HG02588 (cell line): Measurements from ENCODE around the gene CWC25.
"Not testable (repeated sequence)": the region's sequence is repeated elsewhere in the genome, so short reads cannot be mapped to it uniquely, and the experiment has no call there.

Source experiments
- ATAC-seq: cut with Tn5 transposase; IDR thresholded peaks from one replicate; pipeline ENCODE4 v1.9.1; 2021; ENCODE audit warnings: mild to moderate bottlenecking, moderate library complexity; ENCODE audit not compliant: unreplicated experiment

The CWC25 gene

DNA sequence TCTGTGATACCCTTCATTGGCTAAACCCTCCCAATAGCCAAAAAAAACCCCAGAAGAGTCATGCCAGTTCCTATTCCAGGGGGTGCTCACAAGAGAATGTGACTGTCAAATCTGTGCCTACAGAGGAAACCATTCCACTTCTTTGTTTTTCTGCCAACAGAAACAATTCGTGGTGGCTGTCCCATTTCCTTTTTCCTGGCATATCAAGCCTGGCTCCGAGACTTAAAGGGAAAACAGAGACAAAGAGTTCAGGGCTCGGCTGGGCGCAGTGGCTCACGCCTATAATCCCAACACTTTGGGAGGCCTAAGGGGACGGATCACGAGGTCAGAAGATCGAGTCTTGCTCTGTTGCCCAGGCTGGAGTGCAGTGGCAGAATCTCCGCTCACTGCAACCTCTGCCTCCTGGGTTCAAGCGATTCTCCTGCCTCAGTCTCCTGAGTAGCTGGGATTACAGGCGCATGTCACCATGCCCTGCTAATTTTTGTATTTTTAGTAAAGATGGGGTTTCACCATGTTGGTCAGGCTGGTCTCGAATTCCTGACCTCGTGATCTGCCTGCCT is 34.9 kb downstream of the CWC25 start:
- not testable (repeated sequence) for ATAC-seq

DNA sequence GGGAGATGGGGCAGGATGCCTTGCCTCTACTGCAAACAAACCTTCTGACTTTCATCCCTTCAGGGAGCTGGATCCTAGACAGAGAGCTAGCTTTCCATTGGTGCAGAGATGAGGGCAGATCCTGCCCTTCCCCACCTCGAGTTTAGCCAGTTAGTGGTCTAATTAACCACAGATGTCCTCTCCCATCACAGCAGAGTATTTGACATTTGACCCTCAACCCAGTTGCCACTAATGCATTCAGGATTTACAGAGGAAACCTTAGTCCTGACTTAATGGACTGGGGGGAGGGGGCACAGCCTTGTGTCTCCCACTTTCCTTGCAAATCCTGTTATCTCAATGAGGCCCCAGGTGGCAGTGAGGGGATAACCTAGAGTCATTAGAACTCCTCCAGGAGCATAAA is 35.9 kb downstream of the CWC25 start:
- ATAC-seq: no peak

DNA sequence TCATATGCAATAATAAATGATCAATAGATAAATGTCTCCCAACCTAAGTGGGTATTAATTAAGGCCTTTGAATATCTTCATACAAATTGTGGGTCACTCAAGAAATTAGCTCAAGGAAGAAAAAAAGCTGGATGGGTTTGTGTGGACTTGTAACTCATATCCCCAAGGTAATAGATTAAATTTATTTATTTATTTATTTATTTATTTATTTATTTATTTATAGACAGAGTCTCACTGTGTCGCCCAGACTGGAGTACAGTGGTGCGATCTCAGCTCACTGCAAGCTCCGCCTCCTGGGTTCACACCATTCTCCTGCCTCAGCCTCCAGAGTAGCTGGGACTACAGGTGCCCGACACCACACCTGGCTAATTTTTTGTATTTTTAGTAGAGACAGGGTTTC is 37.1 kb downstream of the CWC25 start:
- ATAC-seq: not testable (repeated sequence)

DNA sequence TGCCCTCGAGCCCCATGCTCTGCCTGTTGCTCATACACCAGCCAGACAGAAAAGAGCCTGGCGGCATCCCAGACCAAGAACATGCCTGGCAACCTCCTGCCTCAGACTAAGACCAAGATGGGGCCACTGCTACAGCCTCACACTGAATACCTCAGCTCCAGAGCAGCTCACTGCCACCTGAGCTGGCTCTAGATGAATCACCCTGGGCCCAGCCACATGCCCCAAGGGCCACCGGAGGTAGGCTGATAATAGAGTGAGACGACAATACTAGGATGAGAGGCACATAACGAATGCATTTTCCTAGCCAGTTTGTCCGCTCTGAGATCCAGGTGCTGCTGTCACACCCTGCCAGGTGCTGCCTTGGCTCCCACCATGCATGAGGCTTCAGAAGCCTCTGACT is 38.7 kb downstream of the CWC25 start:
- no peak for ATAC-seq

DNA sequence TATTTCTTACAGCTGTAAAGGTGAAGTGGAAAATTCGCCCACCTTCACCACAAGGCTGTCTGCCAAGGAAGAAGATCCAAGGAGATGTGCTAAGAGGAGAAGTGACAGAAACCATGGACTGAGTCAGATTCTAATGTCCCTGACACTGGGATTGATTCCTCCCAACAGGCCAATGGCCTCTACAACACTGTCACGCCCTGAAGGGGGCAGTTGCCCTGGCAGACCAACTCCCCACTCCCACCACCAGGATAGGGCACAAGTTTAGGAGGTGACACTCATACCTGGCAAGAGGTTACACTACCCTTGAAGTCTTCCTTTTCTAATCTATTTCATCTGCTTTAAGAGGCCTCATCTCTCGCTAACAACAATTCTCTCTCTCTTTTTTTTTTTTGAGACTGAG is 41.9 kb downstream of the CWC25 start:
- no peak for ATAC-seq

DNA sequence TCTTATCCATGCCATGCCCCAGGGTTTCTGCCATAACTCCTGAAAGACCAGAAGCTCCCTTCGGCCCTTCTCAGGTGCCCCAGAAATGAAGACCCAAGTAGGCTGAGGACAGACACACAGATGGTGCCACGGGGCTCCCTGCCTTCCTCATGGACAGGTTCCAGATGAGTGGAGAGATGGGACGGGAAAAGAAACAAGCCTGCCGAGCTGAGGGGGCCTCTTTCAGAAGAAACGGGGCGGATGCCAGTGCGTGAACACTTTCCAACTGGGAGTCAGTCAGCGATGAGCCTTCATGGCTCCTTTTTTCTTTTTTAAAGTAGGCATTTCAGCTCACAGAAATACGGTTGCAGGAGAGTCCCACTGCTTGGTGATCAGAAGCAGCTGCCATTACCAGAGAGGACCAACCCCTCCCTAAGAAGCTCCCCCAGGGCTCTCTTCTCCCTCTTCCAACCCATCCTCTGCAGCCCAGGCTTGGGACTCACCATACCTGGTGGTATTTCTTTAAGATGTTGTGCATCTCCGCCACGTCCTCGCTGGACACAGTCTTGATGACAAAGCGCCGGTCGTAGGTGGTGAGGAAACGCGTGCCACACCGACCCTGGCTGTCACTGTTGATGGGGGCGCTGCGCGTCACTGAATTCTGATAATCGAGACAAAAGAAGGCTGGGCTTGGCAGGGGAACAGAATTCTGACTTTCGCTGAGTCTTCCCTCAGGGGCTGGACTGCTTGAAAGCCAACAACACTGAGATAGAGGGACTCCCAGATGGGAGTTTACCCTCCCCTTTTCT is 45.0 kb downstream of the CWC25 start:
- ATAC-seq: no peak

DNA sequence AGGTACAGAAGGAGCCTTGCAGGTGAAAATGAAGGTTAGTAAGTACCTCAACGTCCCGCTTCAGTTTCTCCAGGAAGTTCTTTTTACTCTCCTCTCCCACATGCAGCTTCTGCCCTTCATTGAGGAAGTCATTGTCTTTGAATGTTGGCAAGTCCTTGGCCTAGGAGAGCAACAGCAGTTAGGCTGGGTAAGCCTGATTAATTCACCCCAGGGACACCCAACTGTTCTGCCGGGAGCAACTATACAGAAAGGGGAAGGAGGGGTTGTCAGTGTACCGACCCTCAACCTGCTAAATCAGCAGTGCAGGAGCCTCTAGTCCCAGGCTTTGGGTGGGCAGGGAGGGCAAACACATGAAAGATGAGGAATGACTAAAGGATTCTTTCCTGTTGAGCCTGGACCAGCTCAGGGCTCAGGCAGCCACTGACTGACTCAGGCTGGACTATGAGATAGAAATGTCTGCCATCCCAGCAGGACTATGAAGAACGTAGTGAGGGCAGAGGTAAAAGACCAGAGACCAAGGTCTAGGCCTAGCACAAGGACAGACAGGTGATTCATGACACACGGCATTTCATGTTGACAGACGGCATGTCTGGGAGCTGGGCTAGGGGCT is 47.4 kb downstream of the CWC25 start:
- no peak for ATAC-seq

DNA sequence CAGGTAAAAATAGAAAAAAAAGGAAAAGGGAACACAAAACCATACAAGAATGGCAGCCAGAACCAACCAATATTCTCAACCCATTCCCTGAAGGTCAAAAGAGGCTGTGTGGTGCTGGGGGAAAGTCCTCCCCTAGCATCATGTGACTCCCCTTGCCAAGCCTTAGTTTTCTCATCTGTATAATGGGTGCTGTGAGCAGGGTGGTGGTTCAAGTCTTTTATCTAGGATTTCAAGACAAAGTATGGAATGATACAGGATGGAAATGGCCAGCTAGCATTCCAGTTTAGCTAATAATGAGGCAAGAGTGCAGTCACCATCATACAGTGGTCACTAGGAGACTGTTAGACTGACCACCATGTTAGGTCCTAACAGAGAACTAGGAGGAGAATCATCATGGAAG is 51.9 kb downstream of the CWC25 start:
- no peak for ATAC-seq

DNA sequence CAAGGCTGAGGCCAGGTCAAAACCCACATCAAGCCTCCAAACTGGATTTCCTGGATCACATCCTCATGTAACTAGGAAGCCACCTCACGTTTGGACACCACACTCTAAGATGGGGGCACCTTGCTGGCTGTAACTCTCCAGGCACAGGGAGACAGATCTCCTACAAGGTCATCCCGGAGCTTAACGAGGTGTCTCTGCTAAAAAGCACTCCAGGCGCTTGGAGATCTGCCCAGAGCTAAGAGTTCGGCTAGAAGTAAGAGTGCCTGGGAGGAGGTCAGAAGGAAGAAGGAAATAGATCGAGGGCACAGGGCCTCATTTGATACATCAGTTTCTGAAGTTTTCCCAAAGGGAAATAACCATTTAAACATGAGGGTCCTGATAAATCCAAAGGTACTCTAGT is 56.7 kb downstream of the CWC25 start:
- ATAC-seq: no peak

DNA sequence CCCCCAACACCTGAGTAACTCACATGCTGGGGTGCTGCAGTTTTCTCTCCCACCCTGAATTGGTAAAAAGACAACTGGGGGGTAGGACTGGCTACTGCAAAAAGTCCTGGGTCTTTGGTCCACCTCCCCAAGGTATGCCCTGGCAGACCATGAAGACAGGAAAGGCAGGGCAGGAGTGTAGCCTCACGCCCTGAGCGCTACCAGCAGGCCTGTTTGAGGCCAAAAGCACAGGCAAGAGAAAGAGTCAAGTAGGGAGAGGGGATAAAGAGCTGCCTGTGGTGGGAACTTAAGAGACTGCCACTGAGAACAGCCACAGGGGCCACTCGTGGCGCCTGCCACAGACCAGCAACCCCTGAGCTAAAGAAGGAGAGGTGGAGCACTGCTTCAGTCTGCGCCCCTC is 58.8 kb downstream of the CWC25 start:
- ATAC-seq: no peak

DNA sequence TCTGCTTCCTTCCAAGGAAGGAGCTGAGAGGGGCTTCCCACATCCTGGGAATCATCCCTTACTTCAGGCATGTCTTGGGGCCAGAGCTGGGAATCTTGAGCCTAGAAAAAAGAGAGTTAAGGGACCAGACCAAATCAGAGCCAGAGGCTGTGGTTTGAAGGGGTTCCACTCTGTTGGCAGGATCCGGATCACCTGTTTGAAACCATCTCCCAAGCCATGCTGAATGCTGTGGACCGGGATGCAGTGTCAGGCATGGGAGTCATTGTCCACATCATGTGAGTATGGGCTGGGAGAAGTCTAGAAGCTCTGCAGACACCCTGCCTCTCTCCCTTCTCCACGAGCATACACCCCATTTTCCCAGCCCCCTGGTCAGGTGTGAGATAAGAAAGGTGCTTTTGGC is 62.9 kb downstream of the CWC25 start:
- no peak for ATAC-seq

DNA sequence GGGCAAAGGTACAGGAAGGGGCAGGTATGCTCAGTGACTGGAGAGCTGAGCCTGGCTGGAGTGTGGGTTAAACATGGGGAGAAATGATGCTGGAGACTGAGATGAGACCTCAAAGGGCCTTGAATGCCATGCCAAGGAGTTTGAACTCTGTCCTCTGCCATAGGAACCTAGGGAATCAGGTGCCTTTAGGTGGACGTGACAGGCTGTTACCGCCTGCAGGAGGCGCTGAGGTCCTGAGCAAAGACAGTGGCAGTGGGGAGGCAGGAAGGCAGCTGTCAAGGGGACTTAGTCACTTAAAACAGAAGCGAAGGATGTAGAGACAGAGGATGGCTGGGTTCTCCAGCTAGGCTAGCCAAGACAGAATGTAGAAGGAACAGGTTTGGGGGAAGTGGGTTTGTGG is 63.5 kb downstream of the CWC25 start:
- ATAC-seq: no peak

DNA sequence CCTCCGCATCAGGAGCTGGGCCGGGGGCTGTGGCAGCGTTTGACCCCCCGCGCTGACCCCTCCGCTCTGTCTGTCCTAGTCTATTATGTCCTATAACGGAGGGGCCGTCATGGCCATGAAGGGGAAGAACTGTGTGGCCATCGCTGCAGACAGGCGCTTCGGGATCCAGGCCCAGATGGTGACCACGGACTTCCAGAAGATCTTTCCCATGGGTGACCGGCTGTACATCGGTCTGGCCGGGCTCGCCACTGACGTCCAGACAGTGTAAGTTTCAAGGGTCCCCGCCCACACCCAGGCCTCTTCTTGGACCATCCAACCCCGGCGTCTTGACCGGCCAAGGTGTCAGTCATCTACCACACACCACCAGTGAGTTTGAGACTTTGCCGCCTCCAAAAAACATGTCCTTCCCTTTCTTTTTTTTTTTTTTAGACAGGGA is 72.0 kb downstream of the CWC25 start:
- ATAC-seq: no peak

DNA sequence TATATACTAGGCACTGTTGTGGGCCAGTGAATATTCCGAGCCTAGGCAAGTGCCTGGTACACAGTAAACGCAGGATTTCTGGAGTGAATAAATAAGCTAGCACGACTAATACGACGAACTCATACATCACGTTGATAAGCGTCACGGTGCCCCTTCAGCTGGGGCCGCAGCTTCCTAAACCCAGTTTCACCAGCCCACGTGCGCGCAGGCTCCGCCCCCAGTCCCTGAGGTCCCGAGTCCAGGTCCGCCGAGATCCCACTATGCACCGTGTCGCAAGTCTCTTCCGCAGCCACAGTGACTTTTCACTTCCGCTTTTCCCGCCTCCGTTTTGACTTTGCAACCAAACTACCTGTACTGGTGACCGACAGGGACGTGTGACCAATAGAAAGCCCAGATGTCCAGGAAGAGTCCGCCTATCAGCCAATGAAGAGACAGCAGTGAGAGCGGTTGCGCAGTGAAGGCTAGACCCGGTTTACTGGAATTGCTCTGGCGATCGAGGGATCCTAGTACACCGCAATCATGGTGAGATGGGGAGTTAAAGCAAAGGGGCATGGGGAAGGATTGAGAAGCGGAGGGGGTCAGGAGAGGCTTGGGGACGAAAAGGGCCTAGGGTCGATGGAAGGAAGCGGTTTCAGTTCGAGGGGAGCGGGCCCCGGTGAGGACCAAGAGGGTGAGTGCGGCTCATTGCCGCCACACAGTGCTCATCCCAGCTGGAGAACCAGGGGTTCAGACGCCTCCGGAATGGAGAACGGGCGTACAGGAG is 72.6 kb downstream of the CWC25 start, which contains the start of gene PSMB3:
Gene PSMB3, plus strand, starts transcription at position 434 of the 763 bp plus-strand sequence. Its CDS starts 86 bp downstream, at position 520.
- peak; percentile 88 for ATAC-seq

DNA sequence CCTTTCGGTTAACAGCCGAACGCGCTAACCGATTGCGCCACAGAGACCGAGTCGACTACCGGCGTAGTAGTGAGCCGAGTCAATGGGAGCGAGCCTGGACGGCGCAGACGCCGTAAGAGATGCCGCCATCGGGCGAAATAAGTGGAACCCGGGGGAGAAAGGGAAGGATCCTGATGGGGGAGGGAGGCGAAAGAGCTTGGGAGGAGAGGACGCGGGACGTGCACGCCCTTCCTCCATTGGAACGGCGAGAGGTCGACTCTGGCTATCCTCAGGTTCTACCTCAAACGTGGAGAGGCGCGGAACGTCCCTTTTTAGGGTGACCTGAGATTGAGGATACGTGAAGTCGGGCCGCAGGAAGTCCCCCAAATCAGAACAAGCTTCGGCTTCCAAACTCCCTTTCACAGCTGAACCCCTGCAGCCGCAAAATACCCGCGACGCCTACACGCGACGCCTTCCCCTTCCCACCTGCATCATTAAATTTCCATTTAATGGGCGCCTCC is 73.3 kb downstream of the CWC25 start:
- ATAC-seq: peak; percentile 13

DNA sequence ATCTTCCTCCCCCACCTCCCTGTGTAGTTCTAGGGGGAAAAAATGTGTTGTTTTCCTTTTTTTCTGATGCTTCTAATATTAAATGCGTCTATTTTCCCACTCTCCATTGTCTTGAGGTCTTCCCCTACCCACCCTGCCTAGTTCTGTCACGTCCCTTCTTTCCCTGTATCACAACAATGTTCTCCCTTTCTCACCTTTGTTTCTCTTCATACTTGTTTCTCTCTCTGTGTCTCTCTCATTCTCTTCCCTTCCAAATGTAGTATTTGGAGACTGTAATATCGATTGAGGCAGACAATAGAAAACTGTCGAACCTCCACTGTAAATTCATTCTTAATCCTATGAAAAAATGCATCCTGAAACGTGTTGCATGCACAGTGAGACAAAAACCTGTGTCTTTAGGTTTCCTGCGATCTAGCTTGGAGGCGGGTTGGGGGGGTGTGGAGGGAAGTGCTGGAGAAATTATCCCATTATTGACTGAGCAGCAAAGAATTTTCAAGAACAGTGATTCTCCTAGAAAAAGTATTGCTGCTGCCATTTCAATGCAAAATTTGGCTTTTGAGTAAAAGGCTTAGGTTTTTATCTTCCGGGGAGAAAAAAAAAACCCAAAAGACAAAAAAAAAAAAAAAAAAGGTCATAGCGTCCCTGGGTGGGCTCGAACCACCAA is 73.8 kb downstream of the CWC25 start:
- no peak for ATAC-seq
